ENCODE data around the gene MICU2. TPM values are rescaled to one million over a fixed set of nuclear protein-coding genes. Genes with fewer than 3 reads are reported as not detected.

MICU2 gene
- total and polyA plus RNA-seq, 2 experiments from 2014 or later, result 51.0 to 122 TPM

GRCh38 chr13:21613791-21614190 lies 9.8 kb upstream of the MICU2 start (continued):
- TF ChIP-seq, protein P1, sequence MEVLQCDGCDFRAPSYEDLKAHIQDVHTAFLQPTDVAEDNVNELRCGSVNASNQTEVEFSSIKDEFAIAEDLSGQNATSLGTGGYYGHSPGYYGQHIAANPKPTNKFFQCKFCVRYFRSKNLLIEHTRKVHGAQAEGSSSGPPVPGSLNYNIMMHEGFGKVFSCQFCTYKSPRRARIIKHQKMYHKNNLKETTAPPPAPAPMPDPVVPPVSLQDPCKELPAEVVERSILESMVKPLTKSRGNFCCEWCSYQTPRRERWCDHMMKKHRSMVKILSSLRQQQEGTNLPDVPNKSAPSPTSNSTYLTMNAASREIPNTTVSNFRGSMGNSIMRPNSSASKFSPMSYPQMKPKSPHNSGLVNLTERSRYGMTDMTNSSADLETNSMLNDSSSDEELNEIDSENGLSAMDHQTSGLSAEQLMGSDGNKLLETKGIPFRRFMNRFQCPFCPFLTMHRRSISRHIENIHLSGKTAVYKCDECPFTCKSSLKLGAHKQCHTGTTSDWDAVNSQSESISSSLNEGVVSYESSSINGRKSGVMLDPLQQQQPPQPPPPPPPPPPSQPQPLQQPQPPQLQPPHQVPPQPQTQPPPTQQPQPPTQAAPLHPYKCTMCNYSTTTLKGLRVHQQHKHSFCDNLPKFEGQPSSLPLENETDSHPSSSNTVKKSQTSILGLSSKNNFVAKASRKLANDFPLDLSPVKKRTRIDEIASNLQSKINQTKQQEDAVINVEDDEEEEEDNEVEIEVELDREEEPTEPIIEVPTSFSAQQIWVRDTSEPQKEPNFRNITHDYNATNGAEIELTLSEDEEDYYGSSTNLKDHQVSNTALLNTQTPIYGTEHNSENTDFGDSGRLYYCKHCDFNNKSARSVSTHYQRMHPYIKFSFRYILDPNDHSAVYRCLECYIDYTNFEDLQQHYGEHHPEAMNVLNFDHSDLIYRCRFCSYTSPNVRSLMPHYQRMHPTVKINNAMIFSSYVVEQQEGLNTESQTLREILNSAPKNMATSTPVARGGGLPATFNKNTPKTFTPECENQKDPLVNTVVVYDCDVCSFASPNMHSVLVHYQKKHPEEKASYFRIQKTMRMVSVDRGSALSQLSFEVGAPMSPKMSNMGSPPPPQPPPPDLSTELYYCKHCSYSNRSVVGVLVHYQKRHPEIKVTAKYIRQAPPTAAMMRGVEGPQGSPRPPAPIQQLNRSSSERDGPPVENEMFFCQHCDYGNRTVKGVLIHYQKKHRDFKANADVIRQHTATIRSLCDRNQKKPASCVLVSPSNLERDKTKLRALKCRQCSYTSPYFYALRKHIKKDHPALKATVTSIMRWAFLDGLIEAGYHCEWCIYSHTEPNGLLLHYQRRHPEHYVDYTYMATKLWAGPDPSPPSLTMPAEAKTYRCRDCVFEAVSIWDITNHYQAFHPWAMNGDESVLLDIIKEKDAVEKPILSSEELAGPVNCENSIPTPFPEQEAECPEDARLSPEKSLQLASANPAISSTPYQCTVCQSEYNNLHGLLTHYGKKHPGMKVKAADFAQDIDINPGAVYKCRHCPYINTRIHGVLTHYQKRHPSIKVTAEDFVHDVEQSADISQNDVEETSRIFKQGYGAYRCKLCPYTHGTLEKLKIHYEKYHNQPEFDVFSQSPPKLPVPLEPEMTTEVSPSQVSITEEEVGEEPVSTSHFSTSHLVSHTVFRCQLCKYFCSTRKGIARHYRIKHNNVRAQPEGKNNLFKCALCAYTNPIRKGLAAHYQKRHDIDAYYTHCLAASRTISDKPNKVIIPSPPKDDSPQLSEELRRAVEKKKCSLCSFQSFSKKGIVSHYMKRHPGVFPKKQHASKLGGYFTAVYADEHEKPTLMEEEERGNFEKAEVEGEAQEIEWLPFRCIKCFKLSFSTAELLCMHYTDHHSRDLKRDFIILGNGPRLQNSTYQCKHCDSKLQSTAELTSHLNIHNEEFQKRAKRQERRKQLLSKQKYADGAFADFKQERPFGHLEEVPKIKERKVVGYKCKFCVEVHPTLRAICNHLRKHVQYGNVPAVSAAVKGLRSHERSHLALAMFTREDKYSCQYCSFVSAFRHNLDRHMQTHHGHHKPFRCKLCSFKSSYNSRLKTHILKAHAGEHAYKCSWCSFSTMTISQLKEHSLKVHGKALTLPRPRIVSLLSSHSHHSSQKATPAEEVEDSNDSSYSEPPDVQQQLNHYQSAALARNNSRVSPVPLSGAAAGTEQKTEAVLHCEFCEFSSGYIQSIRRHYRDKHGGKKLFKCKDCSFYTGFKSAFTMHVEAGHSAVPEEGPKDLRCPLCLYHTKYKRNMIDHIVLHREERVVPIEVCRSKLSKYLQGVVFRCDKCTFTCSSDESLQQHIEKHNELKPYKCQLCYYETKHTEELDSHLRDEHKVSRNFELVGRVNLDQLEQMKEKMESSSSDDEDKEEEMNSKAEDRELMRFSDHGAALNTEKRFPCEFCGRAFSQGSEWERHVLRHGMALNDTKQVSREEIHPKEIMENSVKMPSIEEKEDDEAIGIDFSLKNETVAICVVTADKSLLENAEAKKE (CRISPR knock-in tag; IDR thresholded peaks at IDR 0.05), result no peak
- TF ChIP-seq ZNF114 (CRISPR knock-in tag; IDR thresholded peaks at IDR 0.05) (no peak), JUNB (IDR thresholded peaks at IDR 0.05; ENCODE audit: unreplicated experiment) (no peak), CREB1 (CRISPR knock-in tag; IDR thresholded peaks at IDR 0.05; ENCODE audit: low read depth) (no peak), STAT1 (IDR thresholded peaks at IDR 0.05; ENCODE audit: unreplicated experiment) (no peak)
- TF ChIP-seq, protein P2, sequence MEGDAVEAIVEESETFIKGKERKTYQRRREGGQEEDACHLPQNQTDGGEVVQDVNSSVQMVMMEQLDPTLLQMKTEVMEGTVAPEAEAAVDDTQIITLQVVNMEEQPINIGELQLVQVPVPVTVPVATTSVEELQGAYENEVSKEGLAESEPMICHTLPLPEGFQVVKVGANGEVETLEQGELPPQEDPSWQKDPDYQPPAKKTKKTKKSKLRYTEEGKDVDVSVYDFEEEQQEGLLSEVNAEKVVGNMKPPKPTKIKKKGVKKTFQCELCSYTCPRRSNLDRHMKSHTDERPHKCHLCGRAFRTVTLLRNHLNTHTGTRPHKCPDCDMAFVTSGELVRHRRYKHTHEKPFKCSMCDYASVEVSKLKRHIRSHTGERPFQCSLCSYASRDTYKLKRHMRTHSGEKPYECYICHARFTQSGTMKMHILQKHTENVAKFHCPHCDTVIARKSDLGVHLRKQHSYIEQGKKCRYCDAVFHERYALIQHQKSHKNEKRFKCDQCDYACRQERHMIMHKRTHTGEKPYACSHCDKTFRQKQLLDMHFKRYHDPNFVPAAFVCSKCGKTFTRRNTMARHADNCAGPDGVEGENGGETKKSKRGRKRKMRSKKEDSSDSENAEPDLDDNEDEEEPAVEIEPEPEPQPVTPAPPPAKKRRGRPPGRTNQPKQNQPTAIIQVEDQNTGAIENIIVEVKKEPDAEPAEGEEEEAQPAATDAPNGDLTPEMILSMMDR (conservative IDR thresholded peaks at IDR 0.05; ENCODE audit: low read depth in 2 of 2), result no peak

GRCh38 chr13:21611385-21611784 lies 7.4 kb upstream of the MICU2 start:
- Mint-ChIP-seq H3K4me3 (no peak overlapping the region), H3K27me3 (ENCODE audit: insufficient read depth, low read depth, poor library complexity) (no peaks in the 10 kb centered on the region), H3K36me3 (ENCODE audit: low read depth) (no peaks in the 10 kb centered on the region), H3K4me1 (no peaks in the 10 kb centered on the region), H3K9me3 (no peaks in the 10 kb centered on the region; the same call in 2 of the 3 replicates), H3K27ac (no peak overlapping the region)
- no peaks in the 10 kb centered on the region for H4K20me1 ChIP-seq (replicated peaks; ENCODE audit: insufficient read depth)
- no peaks in the 10 kb centered on the region for H3K4me1 ChIP-seq (ENCODE audit: insufficient read depth)
- no peaks in the 10 kb centered on the region for H3K27me3 ChIP-seq (ENCODE audit: insufficient read depth)
- H2AFZ ChIP-seq, result no peak overlapping the region
- H3K27ac ChIP-seq (ENCODE audit: low read depth), result no peak overlapping the region
- H3K4me2 ChIP-seq, result no peak overlapping the region
- H3K9me2 ChIP-seq (ENCODE audit: insufficient read depth), result no peaks in the 10 kb centered on the region
- no peak for ATAC-seq
- H3F3A ChIP-seq (replicated peaks; ENCODE audit: low read depth), result no peaks in the 10 kb centered on the region
- no peaks in the 10 kb centered on the region for H3K36me3 ChIP-seq (ENCODE audit: insufficient read depth)
- H3K79me2 ChIP-seq (replicated peaks; ENCODE audit: insufficient read depth), result no peaks in the 10 kb centered on the region
- DNase-seq (ENCODE audit: low spot score), result no peak
- no peak overlapping the region for H3K4me3 ChIP-seq
- TF ChIP-seq, protein P1 (CRISPR knock-in tag; IDR thresholded peaks at IDR 0.05), result no peak
- TF ChIP-seq STAT1 (IDR thresholded peaks at IDR 0.05; ENCODE audit: unreplicated experiment), result no peak

Measured in GM23338 (cell line).